Breast epithelium (tissue), 4 donors: ENCODE measurements around the gene MCAM. TPM values are rescaled to one million over a fixed set of nuclear protein-coding genes. Genes with fewer than 3 reads are reported as not detected.

ENCODE experiments used
- DNase-seq, 2 donors: peaks; one replicate each; pipeline ENCODE4 v3.0.0-alpha.2; 2019; ENCODE audit warnings: low spot score in 2 of 2
- H3K27ac ChIP-seq, 2 donors: fragments of 200-600 bp; sonication (generic) in 1 of 2; one replicate each; pipeline ENCODE4 v1.5.1; 2016 to 2019; ENCODE audit warnings: mild to moderate bottlenecking in 1 of 2
- H3K27me3 ChIP-seq, 2 donors: fragments of 200-600 bp; sonication (generic) in 1 of 2; one replicate each; pipeline versions ENCODE4 v1.5.1 to v1.6.0; 2017 to 2019; ENCODE audit warnings: control low read depth in 1 of 2, mild to moderate bottlenecking in 1 of 2
- H3K36me3 ChIP-seq: fragments of 200-600 bp; one replicate; pipeline ENCODE4 v1.5.1; 2019
- H3K4me1 ChIP-seq, 2 donors: fragments of 200-600 bp; sonication (generic); one replicate each; pipeline ENCODE4 v1.5.1; 2016 to 2019; ENCODE audit warnings: control low read depth in 1 of 2
- H3K4me3 ChIP-seq, 3 donors: fragments of 200-600 bp; sonication (generic); 1 replicate in 2 of 3; 2 replicates in 1 of 3; pipeline ENCODE4 v1.5.1; 2016 to 2019; ENCODE audit warnings: mild to moderate bottlenecking in 3 of 3, moderate library complexity in 2 of 3
- H3K9me3 ChIP-seq, 2 donors: fragments of 200-600 bp; sonication (generic) in 1 of 2; one replicate each; pipeline ENCODE4 v1.5.1; 2016 to 2019; ENCODE audit warnings: control low read depth in 1 of 2
- POLR2A ChIP-seq: fragments of 450-650 bp; IDR thresholded peaks from one replicate; pipeline ENCODE4 v1.6.1; 2016; ENCODE audit warnings: antibody characterized with exemption, mild to moderate bottlenecking, moderate library complexity
- POLR2AphosphoS5 ChIP-seq, 3 donors: sonication (generic); formaldehyde crosslinking; IDR thresholded peaks; one replicate each; pipeline ENCODE4 v1.6.1; 2017; ENCODE audit warnings: antibody characterized with exemption in 3 of 3
- intact Hi-C: fragments of 100-400 bp; cut with DNase I; formaldehyde crosslinking; loops from one replicate; pipeline ENCODE4 v1.15.1; 2023; ENCODE audit warnings: low total_unique reads
- total RNA-seq, 3 donors: library from RNA; depleted of rRNA; stranded (reverse); fragments of >200 nt; gene quantifications; one replicate each; pipeline ENCODE4 v1.1.0, GENCODE V29; 2016
- TF ChIP-seq, protein P1 (sequence below), 3 donors: fragments of 450-650 bp; IDR thresholded peaks; one replicate each; pipeline ENCODE4 v1.5.1; 2016 to 2017; ENCODE audit warnings: antibody characterized with exemption in 3 of 3, mild to moderate bottlenecking in 3 of 3, moderate library complexity in 3 of 3

MCAM gene
- total RNA-seq, 3 donors from 2014 or later = 170 to 1,725 (median 408) TPM

DNA sequence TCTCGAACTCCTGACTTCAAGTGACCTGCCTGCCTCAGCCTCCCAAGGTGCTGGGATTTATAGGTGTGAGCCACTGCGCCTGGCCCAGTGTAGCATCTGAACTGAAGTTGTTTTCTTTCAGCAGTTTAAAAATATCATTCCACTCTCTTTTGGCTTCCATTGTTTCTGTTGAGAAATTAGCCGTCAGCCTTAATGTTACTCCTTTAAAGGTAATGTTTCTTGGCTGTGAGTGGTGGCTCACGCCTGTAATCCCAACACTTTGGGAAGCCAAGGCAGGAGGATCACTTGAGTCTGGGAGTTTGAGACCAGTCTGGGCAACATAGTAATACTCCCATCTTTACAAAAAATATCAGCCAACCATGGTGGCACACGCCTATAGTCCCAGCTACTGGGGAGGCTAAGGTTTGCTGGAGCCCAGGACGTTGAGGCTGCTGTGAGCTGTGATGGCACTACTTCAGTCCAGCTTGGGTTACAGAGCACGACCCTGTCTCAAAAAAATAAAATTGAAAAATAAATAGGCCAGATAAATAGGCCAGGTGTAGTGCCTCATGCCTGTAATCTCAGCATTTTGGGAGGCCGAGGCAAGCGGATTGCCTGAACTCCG lies 25.9 kb downstream of the MCAM start:
- TF ChIP-seq, protein P1, sequence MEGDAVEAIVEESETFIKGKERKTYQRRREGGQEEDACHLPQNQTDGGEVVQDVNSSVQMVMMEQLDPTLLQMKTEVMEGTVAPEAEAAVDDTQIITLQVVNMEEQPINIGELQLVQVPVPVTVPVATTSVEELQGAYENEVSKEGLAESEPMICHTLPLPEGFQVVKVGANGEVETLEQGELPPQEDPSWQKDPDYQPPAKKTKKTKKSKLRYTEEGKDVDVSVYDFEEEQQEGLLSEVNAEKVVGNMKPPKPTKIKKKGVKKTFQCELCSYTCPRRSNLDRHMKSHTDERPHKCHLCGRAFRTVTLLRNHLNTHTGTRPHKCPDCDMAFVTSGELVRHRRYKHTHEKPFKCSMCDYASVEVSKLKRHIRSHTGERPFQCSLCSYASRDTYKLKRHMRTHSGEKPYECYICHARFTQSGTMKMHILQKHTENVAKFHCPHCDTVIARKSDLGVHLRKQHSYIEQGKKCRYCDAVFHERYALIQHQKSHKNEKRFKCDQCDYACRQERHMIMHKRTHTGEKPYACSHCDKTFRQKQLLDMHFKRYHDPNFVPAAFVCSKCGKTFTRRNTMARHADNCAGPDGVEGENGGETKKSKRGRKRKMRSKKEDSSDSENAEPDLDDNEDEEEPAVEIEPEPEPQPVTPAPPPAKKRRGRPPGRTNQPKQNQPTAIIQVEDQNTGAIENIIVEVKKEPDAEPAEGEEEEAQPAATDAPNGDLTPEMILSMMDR (IDR thresholded peaks at IDR 0.05) = no peak
- no peak for TF ChIP-seq POLR2AphosphoS5 (IDR thresholded peaks at IDR 0.05)
- TF ChIP-seq POLR2A = no peak
- no peak overlapping the region for H3K4me3 ChIP-seq
- no peak overlapping the region for H3K27ac ChIP-seq
- no peaks in the 10 kb centered on the region for H3K27me3 ChIP-seq
- H3K9me3 ChIP-seq = no peaks in the 10 kb centered on the region
- intact Hi-C loops = no loop called here
- no peak for DNase-seq
- no peaks in the 10 kb centered on the region for H3K4me1 ChIP-seq
- no peaks in the 10 kb centered on the region for H3K36me3 ChIP-seq

DNA sequence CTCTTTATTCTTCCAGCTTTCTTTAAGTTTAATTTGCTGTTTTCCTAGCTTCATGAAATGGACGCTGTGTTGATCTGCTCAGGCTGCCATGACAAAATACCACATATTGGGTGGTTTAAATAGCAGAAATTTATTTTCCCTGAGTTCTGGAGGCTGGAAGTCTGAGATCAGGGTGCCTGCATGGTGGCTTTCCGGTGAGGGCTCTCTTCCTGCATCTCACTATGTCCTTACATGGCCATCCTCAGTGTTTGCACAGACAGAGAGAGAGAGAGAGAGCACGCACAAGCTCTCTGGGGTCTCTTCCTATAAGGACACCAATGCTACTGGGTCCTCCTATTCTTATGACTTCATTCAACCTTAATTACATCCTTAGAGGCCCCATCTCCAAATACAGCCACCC lies 28.7 kb downstream of the MCAM start:
- H3K27me3 ChIP-seq = no peaks in the 10 kb centered on the region
- no peak overlapping the region for H3K27ac ChIP-seq
- no peaks in the 10 kb centered on the region for H3K9me3 ChIP-seq
- intact Hi-C loops = no loop called here
- no peaks in the 10 kb centered on the region for H3K36me3 ChIP-seq
- no peaks in the 10 kb centered on the region for H3K4me1 ChIP-seq
- no peak for TF ChIP-seq POLR2A
- TF ChIP-seq POLR2AphosphoS5 (IDR thresholded peaks at IDR 0.05) = no peak
- TF ChIP-seq, protein P1 (IDR thresholded peaks at IDR 0.05) = no peak
- H3K4me3 ChIP-seq = no peak overlapping the region
- no peak for DNase-seq

DNA sequence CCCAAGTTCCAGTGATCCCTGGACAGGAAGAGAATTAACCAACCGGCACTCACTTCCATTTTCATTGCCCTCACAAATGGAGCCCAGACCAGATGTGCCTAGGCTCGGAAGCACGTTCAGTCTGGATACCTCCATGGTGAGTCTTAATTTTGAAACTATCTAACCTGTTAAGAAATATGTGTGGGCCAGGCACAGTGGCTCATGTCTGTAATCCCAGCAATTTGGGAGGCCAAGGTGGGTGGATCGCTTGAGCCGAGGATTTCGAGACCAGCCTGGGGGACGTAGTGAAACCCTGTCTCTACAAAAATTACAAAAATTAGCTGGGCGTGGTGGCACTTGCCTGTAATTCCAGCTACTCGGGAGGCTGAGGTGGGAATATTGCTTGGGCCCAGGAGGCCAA lies 31.5 kb downstream of the MCAM start:
- Histone ChIP-seq H3K36me3 (no peaks in the 10 kb centered on the region), H3K4me3 (no peak overlapping the region), H3K4me1 (no peaks in the 10 kb centered on the region), H3K27ac (no peak overlapping the region), H3K9me3 (no peaks in the 10 kb centered on the region), H3K27me3 (no peaks in the 10 kb centered on the region)
- TF ChIP-seq, protein P1 (IDR thresholded peaks at IDR 0.05) = no peak
- TF ChIP-seq POLR2A = no peak
- no peak for DNase-seq
- intact Hi-C loops = no loop called here

DNA sequence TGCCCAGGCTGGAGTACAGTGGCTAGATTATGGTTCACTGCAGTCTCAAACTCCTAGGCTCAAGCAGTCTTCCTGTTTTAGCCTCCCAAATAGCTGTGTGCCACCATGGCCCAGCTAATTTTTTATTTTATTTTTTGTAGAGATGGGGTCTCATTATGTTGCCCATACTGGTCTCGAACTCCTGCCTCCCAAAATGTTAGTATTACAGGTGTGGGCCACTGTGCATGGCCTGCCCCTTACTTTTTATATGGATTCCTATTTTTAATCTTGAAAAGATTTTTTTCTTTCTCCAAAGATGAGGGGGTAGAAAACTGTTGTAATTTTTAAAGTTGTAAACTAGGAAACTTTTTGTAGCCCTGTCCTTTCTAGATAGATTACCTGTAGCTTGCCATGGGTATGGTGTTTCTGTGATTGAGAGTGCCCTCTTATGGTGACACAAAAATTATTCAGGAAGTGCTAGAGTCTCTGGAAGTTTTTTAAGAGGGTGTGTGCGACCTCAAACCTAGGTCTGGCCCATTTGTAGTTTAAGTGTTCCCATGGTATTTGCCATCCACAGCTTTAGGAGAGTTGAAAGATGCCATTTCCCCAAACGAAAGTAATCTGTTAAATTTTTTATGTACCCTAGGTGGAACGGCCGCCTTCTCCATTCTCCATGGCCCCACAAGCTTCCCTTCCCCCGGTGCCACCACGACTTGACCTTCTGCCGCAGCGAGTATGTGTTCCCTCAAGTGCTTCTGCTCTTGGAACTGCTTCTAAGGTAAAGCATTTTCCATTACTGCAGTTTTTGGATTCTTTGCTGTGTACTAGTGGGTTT lies 32.4 kb downstream of the MCAM start:
- Histone ChIP-seq H3K27ac (no peak overlapping the region), H3K4me1 (no peaks in the 10 kb centered on the region), H3K4me3 (no peak overlapping the region), H3K27me3 (no peaks in the 10 kb centered on the region), H3K9me3 (no peaks in the 10 kb centered on the region), H3K36me3 (no peaks in the 10 kb centered on the region)
- DNase-seq = no peak
- intact Hi-C loops = no loop called here
- no peak for TF ChIP-seq POLR2AphosphoS5 (IDR thresholded peaks at IDR 0.05)
- TF ChIP-seq, protein P1 (IDR thresholded peaks at IDR 0.05) = peak in 2 of 3 donors; percentile 29 to 38

DNA sequence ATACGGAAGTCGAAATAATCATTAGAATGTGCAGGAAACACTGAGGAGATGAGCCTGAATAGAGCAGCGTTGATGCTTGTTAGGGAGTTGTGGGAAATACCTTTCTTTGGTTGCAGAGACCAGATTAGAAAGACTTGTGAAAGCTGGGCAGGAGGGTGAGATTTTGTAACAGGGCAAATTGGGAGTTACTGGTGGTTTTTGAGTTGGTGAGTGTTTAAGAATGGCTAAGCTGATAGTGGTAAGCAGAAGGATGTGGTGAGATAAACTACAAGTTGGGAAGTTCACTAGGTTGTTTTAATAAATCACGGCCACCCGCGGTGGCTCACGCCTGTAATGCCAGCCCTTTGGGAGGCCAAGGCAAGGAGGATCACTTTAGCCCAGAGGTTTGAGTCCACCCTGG lies 34.4 kb downstream of the MCAM start:
- Histone ChIP-seq H3K27me3 (no peaks in the 10 kb centered on the region), H3K27ac (no peak overlapping the region), H3K36me3 (no peaks in the 10 kb centered on the region), H3K4me1 (no peaks in the 10 kb centered on the region), H3K4me3 (no peak overlapping the region), H3K9me3 (no peaks in the 10 kb centered on the region)
- intact Hi-C loops = no loop called here
- TF ChIP-seq, protein P1 (IDR thresholded peaks at IDR 0.05) = no peak
- TF ChIP-seq POLR2A (no peak), POLR2AphosphoS5 (IDR thresholded peaks at IDR 0.05) (no peak)
- no peak for DNase-seq
